GM23338 (cell line): Measurements from ENCODE around the gene GCSH. TPM values are rescaled to one million over a fixed set of nuclear protein-coding genes. Genes with fewer than 3 reads are reported as not detected.

ENCODE experiments used
- ATAC-seq: fragments of 200-7000 bp; cut with Tn5 transposase; 3 replicates; pipeline ENCODE4 v1.9.1; 2020
- DNase-seq: peaks from one replicate; pipeline ENCODE4 v3.0.0-alpha.2; 2015; ENCODE audit warnings: low spot score
- H2AFZ ChIP-seq: fragments of 200-600 bp; sonication (generic); 2 replicates; pipeline ENCODE4 v1.8.0; 2016; ENCODE audit warnings: antibody characterized with exemption, mild to moderate bottlenecking, moderate library complexity
- H3F3A ChIP-seq: fragments of 200-600 bp; sonication (generic); replicated peaks from 2 replicates; pipeline ENCODE4 v1.8.0; 2017; ENCODE audit warnings: antibody characterized with exemption, mixed run types, low read depth
- H3K27ac ChIP-seq: fragments of 200-600 bp; sonication (generic); 2 replicates; pipeline ENCODE4 v1.6.1; 2016; ENCODE audit warnings: low read depth
- H3K27me3 ChIP-seq: fragments of 200-600 bp; sonication (generic); 2 replicates; pipeline ENCODE4 v1.8.0; 2016; ENCODE audit warnings: mild to moderate bottlenecking, mixed run types, moderate library complexity; ENCODE audit not compliant: insufficient read depth
- H3K36me3 ChIP-seq: fragments of 200-600 bp; sonication (generic); 2 replicates; pipeline ENCODE4 v1.8.0; 2016; ENCODE audit warnings: mild to moderate bottlenecking; ENCODE audit not compliant: insufficient read depth
- H3K4me1 ChIP-seq: fragments of 200-600 bp; sonication (generic); 2 replicates; pipeline ENCODE4 v1.8.0; 2016; ENCODE audit warnings: mild to moderate bottlenecking, moderate library complexity; ENCODE audit not compliant: insufficient read depth
- H3K4me2 ChIP-seq: fragments of 200-600 bp; sonication (generic); 2 replicates; pipeline ENCODE4 v1.7.1; 2017; ENCODE audit warnings: mixed run types
- H3K4me3 ChIP-seq: fragments of 200-600 bp; sonication (generic); 2 replicates; pipeline ENCODE4 v1.6.1; 2016; ENCODE audit warnings: mixed run types
- H3K79me2 ChIP-seq: fragments of 200-600 bp; sonication (generic); replicated peaks from 2 replicates; pipeline ENCODE4 v1.8.0; 2017; ENCODE audit warnings: mild to moderate bottlenecking; ENCODE audit not compliant: insufficient read depth
- H3K9me2 ChIP-seq: fragments of 200-600 bp; sonication (generic); 2 replicates; pipeline ENCODE4 v1.8.0; 2017; ENCODE audit not compliant: insufficient read depth
- H4K20me1 ChIP-seq: fragments of 200-600 bp; sonication (generic); replicated peaks from 2 replicates; pipeline ENCODE4 v1.8.0; 2017; ENCODE audit warnings: mild to moderate bottlenecking; ENCODE audit not compliant: insufficient read depth
- H3K27ac Mint-ChIP-seq: 2 replicates; pipeline ENCODE4 v1.8.0; 2020; ENCODE audit warnings: inconsistent platforms, mild to moderate bottlenecking, moderate library complexity, mixed read lengths
- H3K27me3 Mint-ChIP-seq: 3 replicates; pipeline ENCODE4 v1.8.0; 2022; ENCODE audit warnings: low read depth, mild to moderate bottlenecking, moderate library complexity, mixed read lengths, inconsistent platforms; ENCODE audit not compliant: insufficient read depth, poor library complexity
- H3K36me3 Mint-ChIP-seq: 3 replicates; pipeline ENCODE4 v1.8.0; 2021; ENCODE audit warnings: low read depth, mild to moderate bottlenecking, inconsistent platforms, moderate library complexity, mixed read lengths
- H3K4me1 Mint-ChIP-seq: 3 replicates; pipeline ENCODE4 v1.8.0; 2020; ENCODE audit warnings: mild to moderate bottlenecking, inconsistent platforms, mixed read lengths
- H3K4me3 Mint-ChIP-seq: 3 replicates; pipeline ENCODE4 v1.8.0; 2021; ENCODE audit warnings: moderate library complexity, mild to moderate bottlenecking, inconsistent platforms, mixed read lengths
- H3K9me3 Mint-ChIP-seq: 3 replicates; pipeline ENCODE4 v1.8.0; 2020; ENCODE audit warnings: moderate library complexity, mild to moderate bottlenecking, inconsistent platforms, mixed read lengths
- CREB1 ChIP-seq: fragments of 250-450 bp; sonication (Bioruptor Pico); IDR thresholded peaks from 2 replicates; pipeline ENCODE4 v1.5.0; 2020; ENCODE audit warnings: low read depth, mild to moderate bottlenecking, moderate library complexity
- CTCF ChIP-seq, 2 experiments: fragments of 200-600 bp in 1 of 2; sonication (generic) in 1 of 2; conservative IDR thresholded peaks; 2 replicates each; pipeline versions ENCODE4 v1.5.1 to v1.6.1; 2016 to 2017; ENCODE audit warnings: antibody characterized with exemption in 2 of 2, low read depth in 2 of 2, mild to moderate bottlenecking in 2 of 2, moderate library complexity in 1 of 2
- ETS1 ChIP-seq: IDR thresholded peaks from 2 replicates; pipeline ENCODE4 v1.6.1; 2016; ENCODE audit warnings: antibody characterized with exemption
- EZH2 ChIP-seq: fragments of 200-600 bp; sonication (generic); IDR thresholded peaks from one replicate; pipeline ENCODE4 v1.8.0; 2017; ENCODE audit warnings: antibody characterized with exemption, mild to moderate bottlenecking, low read depth; ENCODE audit not compliant: unreplicated experiment
- EZH2phosphoT487 ChIP-seq: fragments of 200-600 bp; sonication (generic); IDR thresholded peaks from one replicate; pipeline ENCODE4 v1.8.1; 2018; ENCODE audit warnings: antibody characterized with exemption; ENCODE audit not compliant: unreplicated experiment
- NANOG ChIP-seq: IDR thresholded peaks from 2 replicates; pipeline ENCODE4 v1.6.1; 2016; ENCODE audit warnings: antibody characterized with exemption, borderline replicate concordance
- POLR2AphosphoS5 ChIP-seq: IDR thresholded peaks from 2 replicates; pipeline ENCODE4 v1.6.1; 2016; ENCODE audit warnings: antibody characterized with exemption, low read depth
- REST ChIP-seq: IDR thresholded peaks from one replicate; pipeline ENCODE4 v1.6.1; 2018; ENCODE audit warnings: antibody characterized with exemption; ENCODE audit not compliant: unreplicated experiment
- STAT1 ChIP-seq: IDR thresholded peaks from one replicate; pipeline ENCODE4 v1.6.1; 2016; ENCODE audit warnings: antibody characterized with exemption; ENCODE audit not compliant: unreplicated experiment
- ZNF114 ChIP-seq: fragments of 250-450 bp; sonication (Bioruptor Pico); IDR thresholded peaks from 2 replicates; pipeline ENCODE4 v1.5.0; 2020; ENCODE audit warnings: mild to moderate bottlenecking, moderate library complexity
- ZNF331 ChIP-seq: fragments of 250-450 bp; sonication (Bioruptor Pico); IDR thresholded peaks from 2 replicates; pipeline ENCODE4 v1.5.0; 2020; ENCODE audit warnings: low read depth, mild to moderate bottlenecking, moderate library complexity
- ZNF462 ChIP-seq: fragments of 250-450 bp; sonication (Bioruptor Pico); IDR thresholded peaks from 2 replicates; pipeline ENCODE4 v1.5.0; 2020; ENCODE audit warnings: mild to moderate bottlenecking, moderate library complexity
- polyA plus RNA-seq: library from polyadenylated mRNA; unstranded; fragments of >200 nt; fragmentation: Nextera tagmentation; extraction: Ambion mirVana; gene quantifications from 2 replicates; pipeline ENCODE4 v1.2.1, GENCODE V29; 2016
- total RNA-seq: library from RNA; depleted of rRNA; stranded (reverse); fragments of >200 nt; shearing (Covaris generic); gene quantifications from 2 replicates; pipeline ENCODE4 v1.2.3, GENCODE V29; 2014

GCSH gene
- total and polyA plus RNA-seq, 2 experiments from 2014 or later, result 118 to 389 TPM

- no peak for TF ChIP-seq ZNF462 (CRISPR knock-in tag)
- no peak for TF ChIP-seq CTCF (conservative IDR thresholded peaks at IDR 0.05; ENCODE audit: low read depth in 2 of 2)
- TF ChIP-seq ZNF331 (CRISPR knock-in tag), result no peak
- no peak for TF ChIP-seq CREB1
Observed at GRCh38 chr16:81071805-81072204, 24.4 kb downstream of the GCSH start (continued).

DNA sequence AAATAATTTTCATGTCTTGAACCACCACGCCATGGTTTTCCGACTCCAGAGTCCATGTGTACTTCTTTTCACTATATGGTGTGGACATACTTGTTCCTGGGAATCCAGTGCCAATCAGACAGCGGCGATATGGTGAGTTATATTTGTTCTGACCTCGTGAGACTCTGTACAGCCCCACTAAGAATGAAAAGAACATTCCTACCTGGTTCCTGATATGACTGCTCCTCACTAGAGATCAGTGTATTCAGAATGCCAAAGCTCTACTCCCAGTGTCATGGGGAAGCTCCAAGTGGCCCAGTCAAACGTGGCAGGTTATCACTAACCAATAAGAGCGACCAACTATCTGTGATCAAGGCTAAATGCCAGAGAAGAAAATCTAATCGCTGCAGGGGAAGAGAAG, 25.2 kb downstream of the GCSH start:
- no peak overlapping the region for H3K4me3 Mint-ChIP-seq
- H2AFZ ChIP-seq, result no peak overlapping the region
- no peaks in the 10 kb centered on the region for H3F3A ChIP-seq
- no peaks in the 10 kb centered on the region for H4K20me1 ChIP-seq
- H3K4me3 ChIP-seq, result no peak overlapping the region
- H3K79me2 ChIP-seq, result no peaks in the 10 kb centered on the region
- H3K27ac ChIP-seq, result no peak overlapping the region
- no peaks in the 10 kb centered on the region for H3K27me3 ChIP-seq
- no peak for DNase-seq
- H3K4me2 ChIP-seq, result no peak overlapping the region
- H3K4me1 ChIP-seq, result peaks cover 13% of the 10 kb centered on the region; the same call in 1 of the 2 replicates
- ATAC-seq, result no peak
- H3K4me1 Mint-ChIP-seq, result peaks cover 14% of the 10 kb centered on the region
- no peaks in the 10 kb centered on the region for H3K36me3 ChIP-seq
- H3K27me3 Mint-ChIP-seq, result peaks cover 6% of the 10 kb centered on the region
- H3K36me3 Mint-ChIP-seq, result no peaks in the 10 kb centered on the region
- H3K9me3 Mint-ChIP-seq, result no peaks in the 10 kb centered on the region
- H3K9me2 ChIP-seq, result no peaks in the 10 kb centered on the region
- H3K27ac Mint-ChIP-seq, result no peak overlapping the region
- TF ChIP-seq NANOG (no peak), CREB1 (no peak), EZH2phosphoT487 (no peak), STAT1 (no peak), ZNF331 (CRISPR knock-in tag) (no peak), REST (no peak), ETS1 (no peak), ZNF114 (no peak), POLR2AphosphoS5 (no peak), EZH2 (no peak)
